MM.1S (cell line): ENCODE data around the gene FAM124B.

ENCODE experiments used
- CTCF ChIP-seq: fragments of 300-600 bp; sonication (generic); IDR thresholded peaks from 2 replicates; pipeline ENCODE4 v1.5.1; 2016; ENCODE audit warnings: antibody characterized with exemption, low read length, mixed read lengths
- EZH2phosphoT487 ChIP-seq: fragments of 300-600 bp; sonication (generic); IDR thresholded peaks from 2 replicates; pipeline ENCODE4 v1.6.1; 2018; ENCODE audit warnings: antibody characterized with exemption, low read length

- no peak for TF ChIP-seq CTCF
- no peak for TF ChIP-seq EZH2phosphoT487
Observed at GRCh38 chr2:224377751-224378700, 23.9 kb downstream of the FAM124B start.
